ENCODE measurements around the gene SRRM3.

SRRM3 gene

GRCh38 chr7:76179686-76180085, 22.0 kb upstream of the SRRM3 start:
- H3K27me3 ChIP-seq (ENCODE audit: control insufficient read depth, insufficient read depth, low read length) = no peaks in the 10 kb centered on the region
- H2AFZ ChIP-seq = no peak overlapping the region
- no peaks in the 10 kb centered on the region for H3K9me3 ChIP-seq (ENCODE audit: control insufficient read depth, low read length)
- H3K4me2 ChIP-seq (ENCODE audit: low read length) = no peak overlapping the region
- no peaks in the 10 kb centered on the region for H3K36me3 ChIP-seq (ENCODE audit: control insufficient read depth, insufficient read depth, low read length)
- H3K27ac ChIP-seq = no peak overlapping the region
- TF ChIP-seq, protein P1, sequence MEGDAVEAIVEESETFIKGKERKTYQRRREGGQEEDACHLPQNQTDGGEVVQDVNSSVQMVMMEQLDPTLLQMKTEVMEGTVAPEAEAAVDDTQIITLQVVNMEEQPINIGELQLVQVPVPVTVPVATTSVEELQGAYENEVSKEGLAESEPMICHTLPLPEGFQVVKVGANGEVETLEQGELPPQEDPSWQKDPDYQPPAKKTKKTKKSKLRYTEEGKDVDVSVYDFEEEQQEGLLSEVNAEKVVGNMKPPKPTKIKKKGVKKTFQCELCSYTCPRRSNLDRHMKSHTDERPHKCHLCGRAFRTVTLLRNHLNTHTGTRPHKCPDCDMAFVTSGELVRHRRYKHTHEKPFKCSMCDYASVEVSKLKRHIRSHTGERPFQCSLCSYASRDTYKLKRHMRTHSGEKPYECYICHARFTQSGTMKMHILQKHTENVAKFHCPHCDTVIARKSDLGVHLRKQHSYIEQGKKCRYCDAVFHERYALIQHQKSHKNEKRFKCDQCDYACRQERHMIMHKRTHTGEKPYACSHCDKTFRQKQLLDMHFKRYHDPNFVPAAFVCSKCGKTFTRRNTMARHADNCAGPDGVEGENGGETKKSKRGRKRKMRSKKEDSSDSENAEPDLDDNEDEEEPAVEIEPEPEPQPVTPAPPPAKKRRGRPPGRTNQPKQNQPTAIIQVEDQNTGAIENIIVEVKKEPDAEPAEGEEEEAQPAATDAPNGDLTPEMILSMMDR (IDR thresholded peaks at IDR 0.05) = no peak
- H3K4me1 ChIP-seq = peaks cover 4% of the 10 kb centered on the region
- H3K79me2 ChIP-seq = no peaks in the 10 kb centered on the region
- no peak overlapping the region for H3K4me3 ChIP-seq (ENCODE audit: low read depth, low read length)
- H3K9ac ChIP-seq = no peak overlapping the region

DNA sequence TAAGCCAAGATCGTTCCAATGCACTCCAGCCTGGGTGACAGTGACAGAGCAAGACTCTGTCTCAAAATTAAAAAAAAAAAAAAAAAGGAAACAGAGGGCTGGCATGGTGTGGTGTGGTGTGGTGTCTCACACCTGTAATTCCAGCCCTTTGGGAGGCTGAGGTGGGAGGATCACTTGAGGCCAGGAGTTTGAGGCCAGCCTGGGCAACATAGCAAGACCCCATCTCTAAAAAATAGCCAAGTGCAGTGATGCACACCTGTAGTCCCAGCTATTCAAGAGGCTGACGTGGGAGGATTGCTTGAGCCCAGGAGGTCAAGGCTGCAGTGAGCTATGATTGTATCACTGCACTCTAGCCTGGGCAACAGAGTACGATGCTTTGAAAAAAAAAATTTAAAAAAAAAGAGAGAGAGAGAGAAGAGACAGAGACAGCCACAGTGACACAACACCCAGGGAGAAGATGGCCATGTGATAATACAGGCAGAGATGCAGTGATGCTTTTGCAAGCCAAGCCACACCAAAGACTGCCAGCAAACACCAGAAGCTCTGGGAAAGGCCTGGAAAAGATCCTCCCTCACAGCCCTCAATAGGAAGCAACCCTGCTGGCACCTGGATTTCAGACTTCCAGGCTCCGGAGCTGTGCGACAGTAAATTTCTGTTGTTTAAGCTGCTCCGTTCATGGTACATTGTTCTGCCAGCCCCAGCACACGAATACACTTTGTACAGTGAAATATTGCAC, 19.3 kb upstream of the SRRM3 start:
- Histone ChIP-seq H3K27me3 (ENCODE audit: control insufficient read depth, insufficient read depth, low read length) (no peaks in the 10 kb centered on the region), H3K4me1 (peaks cover 4% of the 10 kb centered on the region), H3K79me2 (no peaks in the 10 kb centered on the region), H3K4me3 (ENCODE audit: low read depth, low read length) (no peak overlapping the region), H3K4me2 (ENCODE audit: low read length) (no peak overlapping the region), H3K9me3 (ENCODE audit: control insufficient read depth, low read length) (no peaks in the 10 kb centered on the region), H3K27ac (no peak overlapping the region), H3K9ac (no peak overlapping the region), H2AFZ (no peak overlapping the region), H3K36me3 (ENCODE audit: control insufficient read depth, insufficient read depth, low read length) (no peaks in the 10 kb centered on the region)
- TF ChIP-seq, protein P1 (IDR thresholded peaks at IDR 0.05) = no peak

DNA sequence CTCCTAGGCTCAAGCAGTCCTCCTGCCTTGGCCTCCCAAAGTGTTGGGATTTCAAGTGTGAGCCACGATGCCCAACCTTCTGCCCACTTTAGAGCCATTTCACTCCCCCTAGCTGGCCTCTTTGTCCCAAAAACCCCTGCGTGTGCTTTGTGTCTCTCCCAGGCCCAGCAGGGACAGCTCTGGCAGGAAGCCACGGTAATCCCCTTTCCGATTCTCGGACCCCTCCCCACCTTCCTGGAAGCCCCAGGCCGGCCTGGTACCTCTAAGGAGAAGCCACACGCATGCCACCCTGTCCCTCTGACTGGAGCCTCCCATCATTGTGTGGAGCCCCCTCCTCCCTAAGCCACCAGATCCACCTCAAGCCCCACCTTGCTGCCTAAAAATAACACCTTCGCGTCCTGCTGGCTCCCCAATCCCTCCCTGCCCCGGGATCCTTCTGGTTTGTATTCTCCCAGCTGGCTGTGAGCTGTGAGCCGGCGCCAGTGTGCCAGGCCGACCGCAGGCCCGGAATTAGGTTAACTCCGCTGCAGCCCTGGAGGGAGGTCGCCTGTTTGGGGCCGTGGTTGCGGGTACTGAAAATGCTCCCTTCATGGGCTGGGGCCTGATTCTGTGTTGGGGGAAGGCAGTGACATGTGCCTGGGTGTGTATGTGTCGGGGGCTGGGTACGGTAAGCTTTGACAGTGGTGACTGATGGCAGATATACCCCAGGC, 16.4 kb upstream of the SRRM3 start:
- H3K36me3 ChIP-seq (ENCODE audit: control insufficient read depth, insufficient read depth, low read length) = no peaks in the 10 kb centered on the region
- H3K9ac ChIP-seq = no peak overlapping the region
- TF ChIP-seq, protein P1 (IDR thresholded peaks at IDR 0.05) = no peak
- H3K4me3 ChIP-seq (ENCODE audit: low read depth, low read length) = no peak overlapping the region
- H3K27me3 ChIP-seq (ENCODE audit: control insufficient read depth, insufficient read depth, low read length) = no peaks in the 10 kb centered on the region
- no peak overlapping the region for H3K4me2 ChIP-seq (ENCODE audit: low read length)
- no peak overlapping the region for H2AFZ ChIP-seq
- H3K27ac ChIP-seq = no peak overlapping the region
- no peaks in the 10 kb centered on the region for H3K9me3 ChIP-seq (ENCODE audit: control insufficient read depth, low read length)
- H3K4me1 ChIP-seq = no peaks in the 10 kb centered on the region
- no peaks in the 10 kb centered on the region for H3K79me2 ChIP-seq

GRCh38 chr7:76187272-76187671, 14.4 kb upstream of the SRRM3 start:
- Histone ChIP-seq H3K4me1 (no peaks in the 10 kb centered on the region), H3K4me2 (ENCODE audit: low read length) (no peak overlapping the region), H3K9me3 (ENCODE audit: control insufficient read depth, low read length) (no peaks in the 10 kb centered on the region), H3K27ac (no peak overlapping the region), H3K27me3 (ENCODE audit: control insufficient read depth, insufficient read depth, low read length) (no peaks in the 10 kb centered on the region), H3K4me3 (ENCODE audit: low read depth, low read length) (no peak overlapping the region), H3K9ac (no peak overlapping the region), H3K79me2 (no peaks in the 10 kb centered on the region), H2AFZ (no peak overlapping the region), H3K36me3 (ENCODE audit: control insufficient read depth, insufficient read depth, low read length) (no peaks in the 10 kb centered on the region)
- TF ChIP-seq, protein P1 (IDR thresholded peaks at IDR 0.05) = no peak

Measured in parathyroid adenoma (tissue), 2 donors.